CD4-positive, alpha-beta T cell treated with Interleukin-2 at 100 ng/mL for 4 hours (primary cell): Measurements from ENCODE around the gene PLEKHG7.

Experiments
- DNase-seq: peaks from one replicate; pipeline ENCODE4 v3.0.0-alpha.2; 2020; ENCODE audit warnings: low spot score

PLEKHG7 gene

GRCh38 chr12:92802906-92803305 lies 100.1 kb downstream of the PLEKHG7 start:
- DNase-seq, result no peak

- no peak for DNase-seq
These were observed 101.1 kb downstream of the PLEKHG7 start for GRCh38 chr12:92803903-92804302.

DNA sequence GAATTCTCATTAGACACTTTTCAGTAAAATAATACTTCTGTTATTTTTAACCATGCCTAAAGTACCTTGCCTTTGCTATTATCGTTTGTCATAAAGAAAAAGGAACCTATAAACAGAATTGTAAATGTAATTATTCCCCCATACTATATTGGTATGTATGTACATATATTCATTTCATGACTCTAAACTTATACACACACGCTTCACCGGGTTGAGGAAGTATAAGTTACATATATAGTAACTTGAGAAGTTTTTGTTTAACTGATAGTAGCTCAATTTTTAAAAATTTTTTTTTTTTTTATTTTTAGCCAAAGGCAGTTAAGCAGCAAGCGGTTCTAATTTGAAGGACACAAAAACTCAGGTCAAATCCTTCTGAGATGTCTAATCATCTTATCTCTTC lies 107.6 kb downstream of the PLEKHG7 start:
- no peak for DNase-seq

- DNase-seq, result no peak
These were observed 111.8 kb downstream of the PLEKHG7 start for GRCh38 chr12:92814584-92814983.

GRCh38 chr12:92821142-92821541 lies 118.4 kb downstream of the PLEKHG7 start:
- no peak for DNase-seq
